GM20431 (cell line): Measurements from ENCODE around the gene ERBB4.

Experiments used
- in situ Hi-C: fragments of 300-500 bp; cut with MseI, MboI; formaldehyde crosslinking; loops from one replicate; pipeline ENCODE4 v1.15.0; 2020; ENCODE audit warnings: low sequenced_read_pairs; ENCODE audit not compliant: unreplicated experiment

ERBB4 gene

DNA sequence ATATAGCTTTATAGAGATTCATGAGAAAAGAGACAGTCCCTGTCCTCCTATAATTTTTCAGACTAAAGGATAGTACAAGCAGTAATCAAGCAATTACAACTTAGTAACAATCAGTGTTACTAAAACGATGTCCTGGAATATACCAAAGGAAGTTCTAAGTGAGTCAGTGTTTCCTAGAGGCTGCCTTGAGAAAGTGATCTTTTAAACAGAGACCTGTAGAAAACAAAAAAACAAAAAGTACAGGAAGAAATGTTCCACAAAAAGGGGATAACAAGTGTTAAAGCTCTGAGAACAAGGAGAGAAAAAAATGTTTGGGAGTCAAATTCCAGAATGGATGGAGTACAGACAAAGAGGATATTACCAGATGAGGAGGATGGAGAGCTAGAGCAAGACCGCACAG is 556.4 kb downstream of the ERBB4 start:
- in situ Hi-C loops = no loop called here

DNA sequence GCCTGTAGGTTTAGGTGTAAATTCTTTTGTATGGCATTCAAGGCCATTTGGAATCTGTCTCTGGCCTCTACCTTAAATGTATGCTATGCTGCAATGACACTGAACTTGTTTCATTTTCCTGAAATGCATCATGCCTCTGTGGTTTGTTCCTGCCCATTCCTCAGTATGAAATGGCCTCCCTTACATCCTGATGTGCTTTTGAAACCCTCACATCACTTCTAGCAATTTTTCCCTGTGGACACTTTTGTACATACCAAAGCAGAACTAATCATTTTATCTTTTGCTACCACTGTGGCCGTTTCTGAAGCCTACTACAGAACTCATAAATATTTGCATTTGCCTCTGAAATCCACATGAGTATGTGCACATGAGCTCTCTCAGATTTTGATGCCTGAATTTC is 557.2 kb downstream of the ERBB4 start:
- in situ Hi-C loops = no loop called here

DNA sequence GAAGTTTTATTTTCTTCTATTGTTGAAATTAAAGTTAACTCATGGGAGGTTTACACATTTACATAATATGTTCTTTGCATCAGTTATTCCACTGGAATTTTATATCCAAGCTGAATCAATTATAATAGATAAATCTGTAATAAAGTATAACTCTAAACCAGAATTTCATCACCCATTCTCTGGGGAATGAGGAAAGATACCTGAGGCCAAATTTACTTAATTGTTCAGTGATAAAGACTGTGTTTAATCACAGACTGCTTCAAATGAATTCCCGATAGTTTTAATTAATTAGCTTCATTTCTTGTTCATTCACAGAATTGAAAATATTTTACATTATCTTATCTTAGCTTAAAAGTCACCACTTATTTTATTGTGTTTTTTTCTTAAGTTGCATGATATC is 562.5 kb downstream of the ERBB4 start:
- in situ Hi-C loops = no loop called here

DNA sequence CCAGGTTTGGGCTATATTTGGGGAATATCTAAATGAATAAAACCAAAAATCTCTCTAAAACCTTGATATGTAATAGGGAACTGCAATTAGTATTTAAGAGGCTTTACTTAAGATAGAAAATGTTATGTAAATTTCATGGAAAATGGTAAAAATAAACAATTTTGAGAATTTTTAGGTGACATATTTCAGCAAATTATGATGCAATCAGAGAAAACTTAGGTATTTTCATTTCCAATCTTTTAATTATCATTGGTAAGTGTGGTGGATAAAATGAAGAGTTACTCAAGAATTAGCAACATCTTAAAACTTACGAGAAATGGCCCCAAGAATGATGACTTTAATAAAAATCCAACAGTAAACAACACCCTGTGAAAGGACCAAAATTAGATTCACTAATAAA is 571.4 kb downstream of the ERBB4 start:
- in situ Hi-C loops = no loop called here

DNA sequence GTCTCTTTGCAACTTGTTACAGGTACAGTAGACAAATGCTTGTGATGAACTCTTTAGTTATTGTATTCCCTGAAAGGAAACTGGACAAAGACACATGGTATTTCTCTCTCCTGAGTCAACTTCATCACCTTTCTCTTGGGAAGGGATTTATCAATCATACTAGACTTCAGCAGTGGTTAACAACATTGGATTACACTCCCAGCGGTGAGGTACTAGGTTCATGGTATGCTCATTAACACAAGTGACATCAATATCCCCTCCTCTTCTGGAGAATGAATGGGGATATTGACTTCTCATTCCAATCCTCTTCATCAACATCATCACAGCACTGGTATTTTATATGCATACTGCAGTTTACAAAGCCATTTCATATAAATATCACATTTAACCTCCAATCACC is 574.6 kb downstream of the ERBB4 start:
- in situ Hi-C loops = no loop called here

DNA sequence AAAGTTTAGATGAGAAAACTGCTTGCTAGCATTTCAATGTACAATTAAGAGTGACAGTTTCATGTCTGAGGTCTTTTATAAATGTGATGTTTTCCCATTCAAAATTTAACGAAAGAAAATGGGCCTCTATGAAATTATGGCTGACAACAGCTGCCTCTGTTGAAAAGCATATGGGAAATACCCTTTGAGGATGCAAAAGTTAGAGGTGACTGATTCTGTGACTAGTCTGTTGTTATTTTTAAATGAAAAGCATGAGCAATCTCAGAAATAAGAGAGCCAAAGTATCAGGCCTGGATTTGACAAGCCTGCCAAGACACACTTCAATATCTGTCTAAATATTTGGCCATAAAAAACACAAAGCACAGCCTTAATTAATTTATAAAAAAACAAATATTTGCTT is 580.8 kb downstream of the ERBB4 start:
- in situ Hi-C loops = no loop called here

DNA sequence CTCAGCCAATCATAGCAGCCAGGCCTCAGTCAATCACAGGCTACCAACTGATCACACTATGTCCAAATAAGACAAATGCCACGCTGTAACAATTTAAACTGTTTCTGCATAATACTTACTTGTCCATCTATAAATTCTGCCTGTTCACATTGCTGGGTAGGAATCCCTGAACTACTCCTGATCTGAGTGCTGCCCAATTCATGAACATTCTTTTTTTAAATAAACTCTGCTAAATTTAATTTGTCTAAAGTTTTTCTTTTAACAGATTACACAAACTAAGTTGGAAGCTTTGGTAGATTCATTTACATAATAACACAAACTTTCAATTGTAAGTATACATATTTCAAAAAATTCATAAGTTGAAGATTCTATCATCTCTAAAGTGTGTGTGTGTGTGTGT is 583.0 kb downstream of the ERBB4 start:
- in situ Hi-C loops = no loop called here

DNA sequence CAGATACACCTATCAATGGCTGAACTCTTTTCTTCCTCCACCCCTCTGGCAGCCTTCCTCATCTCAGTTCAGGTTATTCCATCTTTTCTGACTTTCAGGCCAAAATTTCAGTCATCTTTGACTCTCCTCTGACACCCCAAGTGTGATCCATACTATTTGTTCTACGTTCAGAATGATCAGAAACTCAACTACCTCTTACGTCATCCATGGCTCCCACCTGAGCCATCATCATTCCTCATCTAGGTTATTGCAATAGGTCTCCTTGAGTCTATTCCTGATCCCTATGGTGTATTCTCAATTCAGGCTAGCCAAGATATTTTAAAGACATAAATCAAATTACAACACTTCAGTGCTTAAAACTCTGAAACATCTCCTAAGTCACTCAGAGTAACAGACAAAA is 589.7 kb downstream of the ERBB4 start:
- in situ Hi-C loops = no loop called here

DNA sequence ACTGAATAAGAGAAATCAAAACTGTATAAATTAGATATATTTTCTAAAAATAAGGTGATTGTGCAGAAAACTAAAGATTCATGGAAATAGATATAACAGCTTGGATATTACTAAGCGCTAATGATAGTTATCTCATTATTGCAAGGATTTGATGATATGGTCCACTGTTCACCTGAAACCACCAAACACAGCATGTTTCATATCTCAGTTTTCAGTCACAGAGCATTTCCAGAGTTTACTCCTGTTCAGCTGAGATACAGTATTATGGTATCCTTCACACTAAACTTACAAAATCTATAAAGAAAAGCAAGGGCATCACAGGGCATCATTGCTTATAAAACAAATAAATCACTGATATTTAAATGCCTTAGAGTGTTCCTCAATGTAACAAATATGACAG is 591.6 kb downstream of the ERBB4 start:
- in situ Hi-C loops = no loop called here

DNA sequence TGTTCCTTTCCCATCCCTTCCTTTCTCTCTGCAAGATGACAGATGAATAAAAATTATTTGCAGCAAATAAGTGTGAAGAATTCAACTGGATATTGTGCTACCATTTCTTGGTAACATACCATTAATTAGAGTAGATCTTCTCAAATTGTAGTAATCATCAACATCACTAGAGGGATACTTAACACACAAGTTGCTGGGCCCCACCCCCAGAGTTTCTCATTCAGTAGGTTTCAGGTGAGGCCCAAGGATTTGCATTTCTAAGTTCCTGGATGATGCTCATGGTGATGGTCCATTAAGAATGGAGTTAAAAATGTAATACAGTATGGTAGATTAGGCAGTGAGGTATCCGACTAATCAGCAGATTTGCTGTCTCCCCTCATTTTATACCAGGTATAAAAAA is 594.0 kb downstream of the ERBB4 start:
- in situ Hi-C loops = no loop called here

DNA sequence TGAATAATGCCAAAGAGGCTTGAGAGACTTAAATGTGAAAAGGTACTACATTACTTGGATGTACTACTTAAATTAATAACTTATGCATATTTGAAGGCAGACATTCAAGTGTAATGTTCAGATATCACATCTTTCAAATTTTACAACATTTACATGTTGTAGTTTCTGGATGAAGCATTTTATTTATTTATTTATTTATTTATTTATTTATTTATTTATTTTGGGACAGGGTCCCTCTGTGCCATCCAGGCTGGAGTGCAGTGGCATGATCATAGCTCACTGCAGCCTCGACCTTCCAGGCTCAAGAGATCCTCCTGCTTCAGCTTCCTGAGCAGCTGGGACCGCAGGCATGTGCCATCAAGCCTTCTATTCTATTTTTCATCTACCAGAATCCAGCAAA is 596.4 kb downstream of the ERBB4 start:
- in situ Hi-C loops = no loop called here

DNA sequence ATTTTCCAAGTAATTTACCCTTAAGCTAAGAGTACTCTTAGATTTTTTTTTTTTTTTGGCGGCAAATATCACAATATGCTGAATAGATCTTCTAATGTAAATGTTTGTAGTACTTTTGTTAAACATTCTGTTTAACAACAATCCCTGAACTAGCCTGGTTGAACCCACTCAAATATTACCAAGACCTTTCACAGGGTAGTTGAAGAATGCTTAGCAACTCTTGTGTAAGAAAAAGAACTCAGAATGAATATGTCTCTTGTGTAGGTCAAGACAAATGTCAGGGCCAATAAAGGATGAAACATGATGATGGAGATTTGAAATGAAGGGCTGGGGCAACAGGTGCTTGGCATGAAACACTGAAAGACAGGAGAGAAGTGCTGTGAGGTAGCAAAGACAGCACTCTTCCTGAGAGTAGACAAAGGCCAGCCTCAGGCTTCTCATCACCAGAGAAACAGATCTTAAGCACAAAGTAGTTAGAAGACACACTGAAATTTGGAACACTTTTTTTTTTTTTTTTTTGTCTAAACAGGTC is 597.3 kb downstream of the ERBB4 start:
- in situ Hi-C loops = no loop called here

DNA sequence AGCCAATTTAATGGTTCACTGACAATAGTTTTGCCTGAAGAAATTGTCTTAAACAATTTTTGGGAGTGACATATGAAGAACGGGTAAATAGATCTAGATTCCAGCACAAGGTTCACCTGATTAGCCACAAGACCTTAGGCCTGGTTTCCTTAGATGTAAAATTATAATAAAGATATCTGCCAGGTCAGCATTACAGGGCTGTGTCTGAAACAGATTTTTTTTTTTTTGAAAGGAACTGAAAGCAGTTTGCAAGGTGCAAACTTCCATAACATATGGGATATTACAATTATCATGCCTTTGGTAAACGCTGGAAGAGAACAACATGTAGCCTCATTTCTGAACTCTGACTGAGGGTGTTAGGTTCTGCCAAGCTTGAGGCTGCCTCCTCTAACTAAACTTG is 599.4 kb downstream of the ERBB4 start:
- in situ Hi-C loops = no loop called here

DNA sequence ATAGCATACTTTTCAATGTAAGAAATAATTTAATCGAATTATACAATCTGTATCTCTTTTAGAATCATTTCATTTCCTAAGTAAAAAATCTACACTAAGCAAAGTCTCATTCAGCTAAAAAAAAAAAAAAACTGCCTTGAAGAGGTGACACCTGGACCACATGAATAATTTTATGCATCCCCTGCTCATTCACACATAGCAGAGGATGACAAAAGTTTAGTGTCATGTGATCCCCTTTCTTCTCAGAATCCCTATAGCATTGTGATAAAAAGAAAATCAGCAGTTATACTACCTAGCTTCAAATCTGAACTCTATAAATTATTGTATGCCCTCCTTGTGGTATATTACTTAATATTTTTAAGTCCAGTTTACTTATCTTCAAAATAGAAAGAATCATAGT is 603.8 kb downstream of the ERBB4 start:
- in situ Hi-C loops = no loop called here

DNA sequence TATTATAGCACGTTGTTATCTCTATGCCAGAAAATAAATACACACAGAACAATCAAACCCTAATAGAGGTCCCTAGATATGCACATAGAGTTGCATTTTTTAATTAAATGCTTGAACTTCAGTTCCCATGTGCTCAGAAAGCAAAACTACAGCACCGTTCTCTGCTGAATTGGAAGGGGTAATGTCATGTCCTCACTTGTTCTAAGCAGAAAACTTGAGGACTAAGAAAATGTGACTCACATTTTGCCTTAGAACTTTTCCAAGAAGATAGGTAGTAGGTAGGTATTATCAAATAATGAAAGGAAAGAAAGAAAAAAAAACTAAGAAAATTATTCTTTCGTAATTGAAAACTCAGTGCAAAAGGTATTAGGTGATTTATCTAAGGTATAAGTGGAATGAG is 607.3 kb downstream of the ERBB4 start:
- in situ Hi-C loops = no loop called here

DNA sequence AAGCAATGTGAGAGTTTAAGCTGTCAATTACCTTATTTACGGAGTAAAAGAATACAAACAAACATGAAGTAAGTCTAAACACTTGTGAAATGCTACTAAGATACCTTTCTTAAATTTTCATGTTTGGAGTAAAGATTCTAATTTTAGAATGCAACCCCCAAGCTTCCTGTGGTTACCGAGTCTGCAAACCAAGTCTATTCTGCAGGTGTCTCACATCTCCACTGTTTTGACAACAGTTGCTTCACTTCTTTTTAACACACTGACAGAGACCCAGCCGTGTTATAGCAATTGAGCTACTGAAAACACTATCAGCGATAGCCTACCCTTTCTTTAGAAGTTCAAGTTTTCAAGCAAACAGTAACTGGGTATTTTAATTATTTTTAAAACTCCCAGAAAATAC is 608.3 kb downstream of the ERBB4 start:
- in situ Hi-C loops = no loop called here

DNA sequence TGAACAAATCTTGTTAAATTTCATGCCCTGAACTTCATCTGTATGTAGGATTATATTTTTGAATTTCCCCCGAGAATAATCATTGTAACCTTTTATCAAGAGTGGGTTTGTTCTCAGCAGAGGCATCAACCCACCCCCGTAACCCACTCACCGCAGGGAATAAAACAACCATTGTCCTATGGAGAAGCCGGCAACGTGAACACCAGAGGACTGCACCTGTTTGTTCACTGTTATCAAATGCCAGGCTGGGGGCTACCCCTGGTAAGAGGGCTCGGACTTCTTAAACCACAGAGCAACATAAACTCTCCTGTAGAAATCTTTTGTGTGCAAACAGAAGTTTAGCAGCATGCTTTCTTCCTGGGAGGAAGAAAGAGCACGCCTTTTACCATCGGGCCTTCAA is 610.4 kb downstream of the ERBB4 start:
- in situ Hi-C loops = no loop called here

DNA sequence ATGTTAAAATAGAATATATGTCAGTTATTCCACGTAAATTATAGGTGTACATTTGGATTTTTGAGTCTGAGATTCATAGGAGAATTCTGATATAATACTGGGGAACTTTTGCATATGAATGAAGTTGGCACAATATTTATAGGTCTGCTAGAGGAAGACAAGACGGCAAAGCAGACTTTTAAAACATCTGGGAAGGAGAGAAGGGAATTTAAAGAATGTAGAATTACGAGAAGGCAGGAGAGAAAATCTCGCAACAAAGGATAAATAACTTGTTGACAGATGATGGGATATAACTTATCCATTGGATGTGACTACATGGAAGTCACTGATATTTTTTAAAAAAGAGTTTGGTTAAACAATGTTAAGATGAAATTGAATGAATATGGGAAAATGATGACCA is 615.6 kb downstream of the ERBB4 start:
- in situ Hi-C loops = no loop called here

DNA sequence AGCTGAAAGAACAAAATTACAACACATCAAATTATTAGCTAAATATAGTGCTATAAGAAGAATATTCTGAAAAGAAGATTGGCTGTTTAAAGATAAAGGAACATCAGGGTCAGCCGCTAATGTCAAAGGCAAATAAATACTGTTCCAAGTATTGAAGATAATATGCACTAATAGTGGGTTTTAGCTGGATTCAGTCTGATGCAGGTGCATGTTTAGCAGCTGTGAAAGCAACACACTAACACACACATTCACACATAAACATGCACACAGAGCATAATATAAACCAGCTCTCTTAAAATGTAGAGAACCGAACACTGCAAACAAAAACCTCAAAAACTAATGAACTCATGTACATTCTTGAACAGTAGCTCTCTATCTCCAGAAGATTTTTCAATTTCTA is 634.6 kb downstream of the ERBB4 start:
- in situ Hi-C loops = no loop called here

DNA sequence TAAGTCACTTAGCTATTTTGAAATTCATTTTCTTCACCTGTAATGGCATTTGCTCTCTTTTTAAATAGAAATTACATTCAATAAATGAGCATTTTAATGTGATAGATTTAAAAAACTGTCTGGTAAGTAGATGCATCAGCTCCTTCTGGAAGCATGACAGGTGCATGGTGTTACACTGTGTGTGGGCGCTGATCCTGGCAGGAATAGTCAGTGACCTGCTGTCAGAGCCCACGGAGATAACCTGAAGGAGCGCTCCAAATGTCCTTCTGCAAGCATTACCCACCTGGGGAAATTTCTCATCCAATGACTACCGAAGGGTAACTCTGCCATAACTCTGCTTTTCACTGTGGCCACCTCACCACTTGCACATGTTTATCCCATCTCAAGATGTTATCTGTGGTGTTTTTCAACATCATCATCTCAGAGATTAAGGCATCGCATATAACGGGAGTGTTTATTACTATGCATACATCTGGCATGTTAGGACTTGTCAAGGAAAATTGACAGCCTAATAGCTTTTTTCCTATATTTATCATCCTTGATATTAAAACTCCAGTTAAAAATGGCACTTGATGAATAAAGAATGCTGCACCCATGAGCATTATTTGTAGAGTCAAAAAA is 637.3 kb downstream of the ERBB4 start:
- in situ Hi-C loops = no loop called here

DNA sequence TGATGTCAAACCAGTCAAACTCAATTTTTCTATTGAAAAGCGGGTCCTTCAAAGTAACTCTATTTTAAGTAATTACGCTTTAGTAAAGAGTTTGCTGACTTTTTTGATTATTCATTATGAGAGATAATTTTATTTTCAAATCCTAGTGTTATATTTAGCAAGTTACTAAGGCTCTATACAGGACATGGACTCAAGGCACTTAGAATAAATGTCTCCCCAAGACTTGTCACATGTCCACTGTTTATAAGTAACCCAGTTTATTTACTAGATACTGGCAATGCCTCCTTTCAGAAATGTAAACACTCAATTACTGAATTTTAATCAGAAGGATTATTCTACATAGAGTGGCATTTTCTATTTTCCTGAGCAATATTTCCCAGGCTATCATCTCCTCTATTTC is 638.1 kb downstream of the ERBB4 start:
- in situ Hi-C loops = no loop called here

DNA sequence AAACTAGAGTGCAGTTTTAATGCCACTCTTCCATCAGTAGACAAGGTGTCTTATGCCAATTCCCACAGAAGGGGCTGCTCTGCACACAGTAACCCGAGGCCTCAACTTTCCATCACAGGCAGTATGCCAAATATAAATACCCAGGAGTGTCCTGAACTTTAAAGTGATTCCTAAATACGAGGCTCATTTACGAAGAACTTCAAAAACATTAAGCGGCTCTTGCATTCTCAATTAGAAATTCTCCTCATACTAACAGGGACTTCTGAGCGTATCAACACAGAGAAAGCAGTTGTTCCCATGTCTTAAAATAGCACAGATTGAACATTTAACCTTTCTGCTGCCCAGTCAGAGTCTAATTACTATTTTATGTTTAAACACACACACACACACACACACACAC is 638.6 kb downstream of the ERBB4 start:
- in situ Hi-C loops = no loop called here

DNA sequence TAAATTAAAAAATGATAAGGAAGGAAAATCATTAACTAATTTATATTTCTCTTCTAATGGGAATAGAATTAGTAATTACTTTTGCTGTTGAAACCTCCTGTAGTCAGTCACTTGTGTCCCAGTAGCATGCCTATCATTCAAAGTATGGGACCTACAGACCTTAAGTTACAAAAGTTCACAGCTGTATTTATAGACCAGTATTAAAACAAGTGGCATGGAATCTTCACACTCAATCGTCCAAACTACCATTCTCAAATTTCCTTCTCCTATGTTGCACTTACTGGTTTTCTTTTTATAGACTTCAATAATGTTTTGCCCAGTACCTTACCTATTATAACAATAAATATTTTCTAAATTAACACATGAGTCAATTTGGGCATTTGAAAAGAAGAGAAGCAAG is 639.9 kb downstream of the ERBB4 start:
- in situ Hi-C loops = no loop called here
